Measurements from ENCODE around the gene DAP.

DNA sequence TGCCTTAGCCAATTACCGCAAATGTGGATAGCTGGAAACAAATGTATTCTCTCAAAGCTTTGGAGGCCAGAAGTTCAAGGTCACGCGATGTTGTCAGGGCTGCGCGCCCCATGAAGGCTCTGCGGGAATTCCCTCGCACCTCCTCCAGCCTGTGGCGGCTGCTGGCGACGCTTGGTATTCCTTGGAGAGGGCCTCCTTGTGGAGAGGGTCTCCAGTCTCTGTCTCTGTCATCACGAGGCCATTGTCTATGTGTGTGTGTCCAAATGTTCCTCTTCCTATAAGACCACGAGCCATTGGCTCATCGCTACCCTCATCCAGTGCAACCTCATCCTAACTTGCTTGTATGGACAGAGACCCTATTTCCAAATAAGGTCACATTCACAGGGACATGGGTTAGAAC, 99.6 kb downstream of the DAP start:
- TF ChIP-seq CREB1 (CRISPR knock-in tag; IDR thresholded peaks at IDR 0.05; ENCODE audit: low read depth) (no peak), CTCF (conservative IDR thresholded peaks at IDR 0.05; ENCODE audit: low read depth in 2 of 2) (no peak), EZH2phosphoT487 (IDR thresholded peaks at IDR 0.05; ENCODE audit: unreplicated experiment) (no peak), POLR2AphosphoS5 (IDR thresholded peaks at IDR 0.05; ENCODE audit: low read depth) (no peak), EZH2 (IDR thresholded peaks at IDR 0.05; ENCODE audit: low read depth, unreplicated experiment) (no peak), ZNF114 (CRISPR knock-in tag; IDR thresholded peaks at IDR 0.05) (no peak), NANOG (IDR thresholded peaks at IDR 0.05; ENCODE audit: borderline replicate concordance) (no peak), JUNB (IDR thresholded peaks at IDR 0.05; ENCODE audit: unreplicated experiment) (no peak), ZNF331 (CRISPR knock-in tag; IDR thresholded peaks at IDR 0.05; ENCODE audit: low read depth) (no peak), STAT1 (IDR thresholded peaks at IDR 0.05; ENCODE audit: unreplicated experiment) (no peak)
- TF ChIP-seq, protein P1, sequence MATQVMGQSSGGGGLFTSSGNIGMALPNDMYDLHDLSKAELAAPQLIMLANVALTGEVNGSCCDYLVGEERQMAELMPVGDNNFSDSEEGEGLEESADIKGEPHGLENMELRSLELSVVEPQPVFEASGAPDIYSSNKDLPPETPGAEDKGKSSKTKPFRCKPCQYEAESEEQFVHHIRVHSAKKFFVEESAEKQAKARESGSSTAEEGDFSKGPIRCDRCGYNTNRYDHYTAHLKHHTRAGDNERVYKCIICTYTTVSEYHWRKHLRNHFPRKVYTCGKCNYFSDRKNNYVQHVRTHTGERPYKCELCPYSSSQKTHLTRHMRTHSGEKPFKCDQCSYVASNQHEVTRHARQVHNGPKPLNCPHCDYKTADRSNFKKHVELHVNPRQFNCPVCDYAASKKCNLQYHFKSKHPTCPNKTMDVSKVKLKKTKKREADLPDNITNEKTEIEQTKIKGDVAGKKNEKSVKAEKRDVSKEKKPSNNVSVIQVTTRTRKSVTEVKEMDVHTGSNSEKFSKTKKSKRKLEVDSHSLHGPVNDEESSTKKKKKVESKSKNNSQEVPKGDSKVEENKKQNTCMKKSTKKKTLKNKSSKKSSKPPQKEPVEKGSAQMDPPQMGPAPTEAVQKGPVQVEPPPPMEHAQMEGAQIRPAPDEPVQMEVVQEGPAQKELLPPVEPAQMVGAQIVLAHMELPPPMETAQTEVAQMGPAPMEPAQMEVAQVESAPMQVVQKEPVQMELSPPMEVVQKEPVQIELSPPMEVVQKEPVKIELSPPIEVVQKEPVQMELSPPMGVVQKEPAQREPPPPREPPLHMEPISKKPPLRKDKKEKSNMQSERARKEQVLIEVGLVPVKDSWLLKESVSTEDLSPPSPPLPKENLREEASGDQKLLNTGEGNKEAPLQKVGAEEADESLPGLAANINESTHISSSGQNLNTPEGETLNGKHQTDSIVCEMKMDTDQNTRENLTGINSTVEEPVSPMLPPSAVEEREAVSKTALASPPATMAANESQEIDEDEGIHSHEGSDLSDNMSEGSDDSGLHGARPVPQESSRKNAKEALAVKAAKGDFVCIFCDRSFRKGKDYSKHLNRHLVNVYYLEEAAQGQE (IDR thresholded peaks at IDR 0.05; ENCODE audit: unreplicated experiment) = no peak
- TF ChIP-seq, protein P2, sequence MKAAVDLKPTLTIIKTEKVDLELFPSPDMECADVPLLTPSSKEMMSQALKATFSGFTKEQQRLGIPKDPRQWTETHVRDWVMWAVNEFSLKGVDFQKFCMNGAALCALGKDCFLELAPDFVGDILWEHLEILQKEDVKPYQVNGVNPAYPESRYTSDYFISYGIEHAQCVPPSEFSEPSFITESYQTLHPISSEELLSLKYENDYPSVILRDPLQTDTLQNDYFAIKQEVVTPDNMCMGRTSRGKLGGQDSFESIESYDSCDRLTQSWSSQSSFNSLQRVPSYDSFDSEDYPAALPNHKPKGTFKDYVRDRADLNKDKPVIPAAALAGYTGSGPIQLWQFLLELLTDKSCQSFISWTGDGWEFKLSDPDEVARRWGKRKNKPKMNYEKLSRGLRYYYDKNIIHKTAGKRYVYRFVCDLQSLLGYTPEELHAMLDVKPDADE (IDR thresholded peaks at IDR 0.05) = no peak
